NCI-H1694 (cell line): Measurements from ENCODE around the gene DPH6.
"Not testable (repeated sequence)": the region's sequence is repeated elsewhere in the genome, so short reads cannot be mapped to it uniquely, and the experiment has no call there.

Experiments
- DNase-seq: peaks from one replicate; lab custom pipeline; 2025; lab: John Stamatoyannopoulos, UW

The DPH6 gene

DNA sequence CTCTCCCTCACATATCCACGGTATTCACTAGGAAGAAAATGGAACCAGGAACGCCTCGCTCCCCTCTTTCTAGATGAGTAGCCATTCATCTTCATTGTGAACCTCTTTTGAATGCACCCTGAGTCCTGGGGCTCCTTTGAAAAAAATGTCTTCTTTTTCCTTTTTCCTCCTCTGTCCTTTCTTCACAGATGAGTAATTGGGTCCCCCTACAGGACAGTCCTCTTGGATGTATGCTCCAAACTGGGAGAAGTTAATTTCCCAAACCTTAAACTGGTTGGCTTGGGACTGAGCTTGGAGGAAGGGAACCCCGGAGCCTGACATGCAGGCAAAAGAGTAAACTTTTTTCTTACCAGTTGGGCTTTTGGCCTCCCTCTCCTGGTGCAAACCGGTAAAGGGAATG is 108.8 kb downstream of the DPH6 start:
- no peak for DNase-seq

DNA sequence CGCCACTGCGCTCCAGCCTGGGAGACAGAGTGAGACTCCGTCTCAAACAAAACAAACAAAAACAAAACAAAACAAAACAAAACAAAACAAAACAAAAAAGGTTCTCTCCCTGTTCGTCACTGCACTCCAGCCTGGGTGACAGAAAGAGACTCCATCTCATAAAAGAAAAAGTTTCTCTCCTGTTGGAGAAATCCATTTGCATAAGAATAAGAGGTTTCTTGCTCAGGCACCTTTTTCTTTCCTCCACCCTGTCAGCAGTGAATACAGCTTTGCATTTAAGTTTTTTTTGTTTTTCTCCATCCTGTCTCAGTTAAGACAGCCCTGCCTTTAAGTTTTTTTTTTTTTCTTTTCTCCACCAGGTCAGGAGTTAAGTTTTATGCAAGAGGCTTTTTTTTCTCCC is 109.5 kb downstream of the DPH6 start:
- no peak for DNase-seq

GRCh38 chr15:35431281-35431680 is 114.7 kb downstream of the DPH6 start:
- DNase-seq, result no peak

- DNase-seq, result no peak
Measured at GRCh38 chr15:35430301-35430700, 115.7 kb downstream of the DPH6 start.

GRCh38 chr15:35427496-35427895 is 118.5 kb downstream of the DPH6 start:
- DNase-seq, result no peak

GRCh38 chr15:35427091-35427490 is 118.9 kb downstream of the DPH6 start:
- no peak for DNase-seq

DNA sequence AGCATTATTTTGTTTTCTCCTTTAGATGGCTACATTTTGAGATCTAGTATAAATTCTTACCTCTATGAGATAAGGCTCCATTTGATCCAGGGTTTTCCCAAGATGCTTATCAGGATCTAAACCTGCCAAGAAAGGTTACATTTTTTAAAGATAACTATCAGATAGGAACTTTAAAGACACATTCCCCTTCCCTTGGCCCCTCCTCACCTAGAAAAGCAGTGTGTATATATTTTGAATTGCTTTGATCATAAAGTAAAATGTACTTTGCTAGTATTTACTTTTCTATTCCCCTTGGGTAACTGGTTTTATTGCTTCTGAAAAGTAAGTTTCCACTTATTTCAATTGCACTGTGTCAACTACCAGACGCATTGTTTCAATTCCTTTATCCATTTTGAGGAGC is 135.2 kb downstream of the DPH6 start:
- no peak for DNase-seq

GRCh38 chr15:35399901-35400300 is 146.1 kb downstream of the DPH6 start:
- no peak for DNase-seq

GRCh38 chr15:35397027-35397426 is 148.9 kb downstream of the DPH6 start:
- no peak for DNase-seq

DNA sequence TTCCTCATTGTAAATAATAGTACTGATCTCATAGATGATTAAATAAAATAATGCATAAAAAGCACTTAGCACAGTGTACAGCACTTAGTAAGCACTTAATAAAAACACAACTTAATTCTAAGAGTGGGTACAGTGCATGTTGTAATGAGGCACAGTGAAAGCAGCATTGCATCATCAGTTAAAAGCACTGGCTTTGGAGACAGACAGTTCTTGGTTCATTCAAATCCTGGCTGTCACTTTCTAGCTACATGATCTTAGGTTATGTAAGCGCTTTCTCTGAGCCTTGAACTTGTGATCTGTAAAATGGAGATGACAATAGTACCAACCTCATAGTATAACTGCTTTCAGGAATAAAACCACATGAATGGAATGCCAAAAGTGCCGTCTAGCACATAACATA is 151.5 kb downstream of the DPH6 start:
- DNase-seq, result no peak

DNA sequence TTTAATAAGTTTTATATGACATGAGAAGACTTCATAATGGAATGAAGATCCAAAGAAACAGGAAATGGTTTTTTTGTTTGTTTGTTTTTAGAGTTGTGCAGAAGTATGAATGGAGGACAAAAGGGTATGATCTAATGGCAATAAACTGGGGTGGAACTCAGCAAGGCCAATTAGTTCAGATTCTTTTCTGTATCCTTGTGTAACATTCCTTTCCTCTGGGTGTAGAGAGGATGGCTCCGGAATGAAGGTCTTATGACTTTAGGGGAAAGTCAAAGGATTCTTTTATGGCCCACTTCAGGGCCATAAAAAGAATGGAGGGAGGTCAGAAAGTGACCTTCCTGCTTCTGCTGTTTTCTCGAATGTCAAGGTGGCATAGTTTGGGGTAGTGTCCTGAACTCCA is 152.6 kb downstream of the DPH6 start:
- DNase-seq, result no peak

- not testable (repeated sequence) for DNase-seq
Measured at GRCh38 chr15:35391408-35391984, 154.5 kb downstream of the DPH6 start.

DNA sequence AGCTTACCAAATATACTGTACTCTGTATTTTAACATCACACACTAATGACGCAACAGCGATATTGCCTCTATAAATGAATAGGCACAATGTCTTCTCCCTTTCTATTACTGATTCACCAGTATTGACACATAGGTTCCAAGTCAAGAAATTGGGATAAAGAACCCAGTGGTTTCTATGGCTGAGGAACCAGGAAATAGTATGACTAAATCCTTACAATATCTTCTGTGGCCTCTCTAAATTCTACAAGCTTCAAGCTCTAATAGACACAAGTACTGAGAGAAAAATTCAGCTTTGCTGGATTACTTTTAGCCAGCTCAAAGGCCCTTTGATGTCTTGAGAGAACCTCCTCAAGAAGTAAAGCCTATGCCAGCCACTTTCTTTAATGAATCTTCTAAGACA is 162.5 kb downstream of the DPH6 start:
- DNase-seq, result no peak

DNA sequence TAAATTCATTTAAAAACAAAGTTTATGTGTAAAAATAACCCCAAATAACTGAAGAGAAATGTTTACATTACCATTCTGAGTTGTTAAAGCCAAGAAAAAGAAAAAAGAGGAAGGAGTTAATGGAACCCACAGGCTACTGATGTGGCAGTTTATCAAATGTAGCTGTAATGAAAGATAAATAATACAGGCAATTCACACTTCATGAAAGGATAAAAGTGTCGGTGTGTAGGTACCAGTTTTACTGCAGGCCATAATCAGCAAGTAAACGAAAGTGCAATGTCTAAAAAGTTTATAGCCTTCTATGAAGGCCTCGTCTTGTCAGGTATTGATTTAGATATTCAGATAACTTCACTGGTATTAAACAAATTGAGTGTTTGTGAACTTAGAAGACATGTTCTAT is 164.6 kb downstream of the DPH6 start:
- no peak for DNase-seq

DNA sequence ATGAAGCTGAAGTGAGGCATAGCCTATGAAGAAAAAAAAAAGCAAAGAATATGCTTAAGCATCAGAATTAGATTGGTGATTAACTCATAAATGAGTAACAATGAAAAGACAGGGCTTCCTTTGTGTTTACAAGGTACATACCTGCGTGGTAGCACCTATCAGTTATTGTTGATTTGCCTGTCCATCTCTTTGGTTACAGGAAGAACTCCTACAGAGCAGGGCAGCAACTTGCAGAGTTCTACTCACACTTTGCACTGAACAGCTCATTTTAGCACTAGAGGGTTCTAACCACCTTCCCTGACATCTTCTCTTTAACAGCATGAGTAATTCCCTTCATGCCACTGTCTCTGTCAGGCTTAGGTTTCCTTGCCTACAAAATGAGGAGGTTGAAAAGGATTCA is 166.0 kb downstream of the DPH6 start:
- no peak for DNase-seq

DNA sequence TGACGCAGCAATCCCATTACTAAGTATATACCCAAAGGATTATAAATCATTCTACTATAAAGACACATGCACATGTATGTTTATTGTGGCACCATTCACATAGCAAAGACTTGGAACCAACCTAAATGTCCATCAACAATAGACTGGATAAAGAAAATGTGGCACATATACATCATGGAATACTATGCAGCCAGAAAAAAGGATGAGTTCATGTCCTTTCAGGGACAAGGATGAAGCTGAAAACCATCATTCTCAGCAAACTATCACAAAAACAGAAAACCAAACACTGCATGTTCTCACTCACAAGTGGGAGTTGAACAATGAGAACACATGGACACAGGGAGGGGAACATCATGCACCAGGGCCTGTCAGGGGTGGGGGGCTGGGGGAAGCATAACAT is 167.5 kb downstream of the DPH6 start:
- not testable (repeated sequence) for DNase-seq

DNA sequence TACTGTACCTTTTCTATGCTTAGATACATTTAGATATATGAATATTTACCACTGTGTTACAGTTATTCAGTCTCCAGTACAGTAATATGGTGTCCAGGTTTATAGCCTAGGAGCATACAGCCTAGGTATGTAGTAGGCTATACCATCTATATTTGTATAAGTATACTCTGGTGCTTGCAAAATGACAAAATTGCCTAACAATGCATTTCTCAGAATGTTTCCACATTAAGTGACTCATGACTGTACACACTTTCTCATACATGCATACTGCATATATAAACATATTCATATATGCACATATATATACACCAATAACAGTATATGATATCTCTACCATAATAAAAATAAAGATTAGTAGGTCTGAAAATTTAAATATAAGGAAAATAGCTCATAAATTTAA is 169.3 kb downstream of the DPH6 start:
- DNase-seq, result no peak

- DNase-seq, result no peak
Measured at GRCh38 chr15:35374661-35375060, 171.3 kb downstream of the DPH6 start.

DNA sequence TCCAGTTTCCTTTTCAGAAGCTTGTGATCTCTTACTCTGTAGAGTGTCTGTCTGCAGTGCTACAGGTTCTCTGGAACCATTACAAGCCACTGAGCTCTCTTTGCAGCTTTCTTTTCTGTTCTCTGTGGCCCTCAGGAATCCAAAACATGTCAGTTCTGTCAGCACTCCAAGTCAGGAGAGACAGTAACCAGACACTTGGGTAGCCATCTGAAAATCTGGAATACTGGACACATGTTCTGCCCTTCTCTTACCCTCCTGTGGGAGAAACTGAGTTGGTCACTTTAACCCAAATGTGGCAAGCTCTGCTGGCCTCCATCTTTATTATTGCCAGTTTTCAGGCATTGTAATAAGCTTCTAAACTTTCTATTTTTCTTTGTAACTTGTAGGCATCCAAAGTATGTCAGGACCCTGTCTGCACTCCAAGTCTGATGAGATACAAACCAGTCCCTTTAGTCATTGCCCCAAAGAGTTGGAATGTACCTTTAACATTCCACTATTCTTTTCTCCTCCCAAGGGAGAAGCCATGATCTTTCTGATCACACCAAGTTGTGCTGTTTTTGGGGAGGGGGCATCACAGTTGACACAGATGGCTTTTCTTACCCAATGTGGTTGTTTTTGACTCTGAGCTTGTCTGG is 183.7 kb downstream of the DPH6 start:
- no peak for DNase-seq

GRCh38 chr15:35358824-35359223 is 187.1 kb downstream of the DPH6 start:
- no peak for DNase-seq

- DNase-seq, result no peak
Measured at GRCh38 chr15:35351059-35351458, 194.9 kb downstream of the DPH6 start.

- DNase-seq, result no peak
Measured at GRCh38 chr15:35349916-35350315, 196.0 kb downstream of the DPH6 start.

DNA sequence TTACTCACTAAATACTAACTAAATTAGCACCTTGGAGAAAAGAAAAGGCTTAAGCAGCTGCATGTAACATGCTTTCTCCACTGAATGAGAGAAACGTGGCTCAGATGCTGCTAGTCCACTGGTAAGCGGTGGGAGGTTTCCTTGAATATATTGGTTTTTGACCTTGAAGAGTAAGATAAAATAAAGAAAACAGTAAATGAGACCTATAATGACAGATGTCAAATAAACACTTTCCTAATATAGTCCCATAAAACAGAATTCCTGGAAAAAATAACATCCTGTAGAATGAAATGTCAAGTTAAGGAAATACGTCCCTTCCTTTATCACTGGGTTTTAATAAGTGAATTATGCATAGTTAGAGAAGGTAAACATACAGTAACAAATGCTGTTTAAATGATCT is 215.0 kb downstream of the DPH6 start:
- DNase-seq, result no peak

- no peak for DNase-seq
Measured at GRCh38 chr15:35330048-35330695, 215.8 kb downstream of the DPH6 start.
